Neural cell (in vitro differentiated cells): ENCODE results near the gene MUC5B. TPM values are rescaled to one million over a fixed set of nuclear protein-coding genes. Genes with fewer than 3 reads are reported as not detected.

Experiments
- H2AFZ ChIP-seq: fragments of 200-600, 300-800 bp; sonication (generic), shearing (Covaris generic); 2 replicates; pipeline ENCODE4 v1.6.0; 2014; ENCODE audit warnings: low read depth, mild to moderate bottlenecking, antibody characterized with exemption, low read length, moderate library complexity
- H3F3A ChIP-seq: fragments of 200-600 bp; shearing (Covaris generic); 2 replicates; pipeline ENCODE4 v1.6.1; 2016; ENCODE audit warnings: mild to moderate bottlenecking, moderate library complexity, mixed read lengths, antibody characterized with exemption, low read length; ENCODE audit not compliant: insufficient read depth, poor library complexity, severe bottlenecking
- H3K27ac ChIP-seq: fragments of 200-600, 300-800 bp; sonication (generic), shearing (Covaris generic); 2 replicates; pipeline ENCODE4 v1.5.1; 2014; ENCODE audit warnings: mild to moderate bottlenecking, low read length, moderate library complexity
- H3K27me3 ChIP-seq: fragments of 300-800, 200-600 bp; sonication (generic), shearing (Covaris generic); 2 replicates; pipeline ENCODE4 v1.6.0; 2014; ENCODE audit warnings: mild to moderate bottlenecking, low read depth, low read length, moderate library complexity; ENCODE audit not compliant: insufficient read depth
- H3K36me3 ChIP-seq: fragments of 300-800, 200-600 bp; sonication (generic), shearing (Covaris generic); 2 replicates; pipeline ENCODE4 v1.5.1; 2014; ENCODE audit warnings: mild to moderate bottlenecking, antibody characterized with exemption, low read length, moderate library complexity; ENCODE audit not compliant: insufficient read depth
- H3K4me2 ChIP-seq: fragments of 300-800, 200-600 bp; sonication (generic), shearing (Covaris generic); 2 replicates; pipeline ENCODE4 v1.6.0; 2014; ENCODE audit warnings: mild to moderate bottlenecking, low read length
- H3K4me3 ChIP-seq: fragments of 300-800, 200-600 bp; sonication (generic), shearing (Covaris generic); 2 replicates; pipeline ENCODE4 v1.5.1; 2014; ENCODE audit warnings: mild to moderate bottlenecking, low read length, moderate library complexity
- H3K79me2 ChIP-seq: fragments of 200-600 bp; shearing (Covaris generic); replicated peaks from 2 replicates; pipeline ENCODE4 v1.6.0; 2014; ENCODE audit warnings: mild to moderate bottlenecking, low read length, moderate library complexity; ENCODE audit not compliant: insufficient read depth
- H3K9ac ChIP-seq: fragments of 300-800, 200-600 bp; sonication (generic), shearing (Covaris generic); 2 replicates; pipeline ENCODE4 v1.6.1; 2016; ENCODE audit warnings: mild to moderate bottlenecking, low read length, mixed read lengths
- H3K9me2 ChIP-seq: fragments of 200-600 bp; shearing (Covaris generic); 2 replicates; pipeline ENCODE4 v1.6.1; 2016; ENCODE audit warnings: mild to moderate bottlenecking, low read length, mixed read lengths; ENCODE audit not compliant: insufficient read depth
- H3K9me3 ChIP-seq: fragments of 200-600, 300-800 bp; sonication (generic), shearing (Covaris generic); 2 replicates; pipeline ENCODE4 v1.6.1; 2016; ENCODE audit warnings: mild to moderate bottlenecking, mixed run types, low read length, moderate library complexity, mixed read lengths
- H4K20me1 ChIP-seq: fragments of 200-600 bp; shearing (Covaris generic); 2 replicates; pipeline ENCODE4 v1.6.1; 2016; ENCODE audit warnings: mild to moderate bottlenecking, mixed run types; ENCODE audit not compliant: insufficient read depth
- CTCF ChIP-seq: fragments of 450-650 bp; IDR thresholded peaks from 2 replicates; pipeline ENCODE4 v1.5.1; 2014; ENCODE audit warnings: antibody characterized with exemption, mild to moderate bottlenecking, moderate library complexity; ENCODE audit not compliant: poor library complexity, severe bottlenecking
- EP300 ChIP-seq: fragments of 450-650 bp; conservative IDR thresholded peaks from 2 replicates; pipeline ENCODE4 v1.6.1; 2014; ENCODE audit warnings: antibody characterized with exemption, mild to moderate bottlenecking, moderate library complexity; ENCODE audit not compliant: poor library complexity, severe bottlenecking
- EZH2 ChIP-seq: fragments of 200-600, 300-800 bp; shearing (Covaris generic), sonication (generic); IDR thresholded peaks from 2 replicates; pipeline ENCODE4 v1.6.1; 2014; ENCODE audit warnings: antibody characterized with exemption, low read length, borderline replicate concordance, mild to moderate bottlenecking; ENCODE audit not compliant: insufficient read depth, poor library complexity, severe bottlenecking
- MXI1 ChIP-seq: fragments of 450-650 bp; conservative IDR thresholded peaks from 2 replicates; pipeline ENCODE4 v1.6.1; 2014; ENCODE audit warnings: antibody characterized with exemption, mild to moderate bottlenecking; ENCODE audit not compliant: poor library complexity, severe bottlenecking
- POLR2AphosphoS5 ChIP-seq: IDR thresholded peaks from 2 replicates; pipeline ENCODE4 v1.6.1; 2012
- RAD21 ChIP-seq: fragments of 450-650 bp; conservative IDR thresholded peaks from 2 replicates; pipeline ENCODE4 v1.6.1; 2014; ENCODE audit warnings: antibody characterized with exemption, mild to moderate bottlenecking, moderate library complexity
- SMC3 ChIP-seq: fragments of 450-650 bp; conservative IDR thresholded peaks from 2 replicates; pipeline ENCODE4 v1.6.1; 2014; ENCODE audit warnings: antibody characterized with exemption, mild to moderate bottlenecking, moderate library complexity; ENCODE audit not compliant: poor library complexity
- TAF1 ChIP-seq: IDR thresholded peaks from 2 replicates; pipeline ENCODE4 v1.6.1; 2012; ENCODE audit warnings: low read depth
- polyA plus RNA-seq: library from polyadenylated mRNA; depleted of rRNA; stranded (reverse); fragments of >200 nt; gene quantifications from 2 replicates; pipeline ENCODE4 v1.2.3, GENCODE V29; 2014
- TF ChIP-seq, protein P1 (sequence below): IDR thresholded peaks from 2 replicates; pipeline ENCODE4 v1.6.1; 2012; ENCODE audit warnings: borderline replicate concordance

The MUC5B gene
- polyA plus RNA-seq, 1 donor from 2014 or later = not detected

DNA sequence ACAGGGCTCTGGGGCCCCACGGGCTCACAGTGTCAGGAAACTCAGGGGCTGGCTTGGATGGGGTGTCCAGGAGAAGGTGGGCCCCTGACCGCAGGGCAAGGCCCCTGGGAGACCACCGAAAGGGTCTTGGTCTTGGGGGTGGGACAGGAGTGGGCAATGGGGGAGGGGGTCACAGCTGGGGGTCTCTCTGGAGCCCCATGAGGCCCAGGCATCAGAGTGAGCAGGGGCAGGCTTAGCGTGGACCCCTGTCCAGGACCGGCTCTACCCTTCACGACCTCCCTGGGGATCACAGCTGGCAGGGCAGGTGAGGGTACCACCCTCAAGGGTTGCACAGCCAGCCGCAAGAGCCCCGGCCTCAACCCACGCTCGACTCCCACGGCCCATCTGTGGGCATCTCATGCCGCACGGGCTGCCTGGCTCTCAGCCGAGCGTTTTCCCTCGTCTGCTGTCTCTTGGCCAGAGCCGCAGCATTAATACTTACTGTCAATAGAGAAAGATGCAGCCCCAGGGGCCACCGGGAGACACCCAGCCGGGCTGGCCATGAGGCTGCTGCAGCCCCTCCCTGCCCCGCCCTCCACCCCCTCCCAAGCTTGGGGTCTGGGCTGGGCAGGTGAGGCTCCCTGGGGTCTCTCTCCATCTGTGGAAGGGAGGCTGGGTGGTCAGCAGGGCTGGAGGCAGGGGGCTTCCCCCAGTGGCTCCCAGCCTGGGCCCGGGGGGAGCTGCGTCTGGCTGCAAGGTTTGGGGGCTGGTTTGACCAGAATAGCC, 662 bp downstream of the MUC5B start:
- Histone ChIP-seq H3K9ac (no peak overlapping the region), H3F3A (no peaks in the 10 kb centered on the region), H3K36me3 (no peaks in the 10 kb centered on the region), H3K9me3 (no peaks in the 10 kb centered on the region), H3K79me2 (no peaks in the 10 kb centered on the region), H2AFZ (no peak overlapping the region), H3K4me3 (no peak overlapping the region), H4K20me1 (no peaks in the 10 kb centered on the region), H3K4me2 (no peak overlapping the region), H3K27ac (no peak overlapping the region), H3K9me2 (no peaks in the 10 kb centered on the region), H3K27me3 (no peaks in the 10 kb centered on the region)
- no peak for TF ChIP-seq SMC3
- TF ChIP-seq POLR2AphosphoS5 = no peak
- no peak for TF ChIP-seq CTCF
- TF ChIP-seq TAF1 = no peak
- no peak for TF ChIP-seq RAD21
- no peak for TF ChIP-seq EZH2
- TF ChIP-seq, protein P1, sequence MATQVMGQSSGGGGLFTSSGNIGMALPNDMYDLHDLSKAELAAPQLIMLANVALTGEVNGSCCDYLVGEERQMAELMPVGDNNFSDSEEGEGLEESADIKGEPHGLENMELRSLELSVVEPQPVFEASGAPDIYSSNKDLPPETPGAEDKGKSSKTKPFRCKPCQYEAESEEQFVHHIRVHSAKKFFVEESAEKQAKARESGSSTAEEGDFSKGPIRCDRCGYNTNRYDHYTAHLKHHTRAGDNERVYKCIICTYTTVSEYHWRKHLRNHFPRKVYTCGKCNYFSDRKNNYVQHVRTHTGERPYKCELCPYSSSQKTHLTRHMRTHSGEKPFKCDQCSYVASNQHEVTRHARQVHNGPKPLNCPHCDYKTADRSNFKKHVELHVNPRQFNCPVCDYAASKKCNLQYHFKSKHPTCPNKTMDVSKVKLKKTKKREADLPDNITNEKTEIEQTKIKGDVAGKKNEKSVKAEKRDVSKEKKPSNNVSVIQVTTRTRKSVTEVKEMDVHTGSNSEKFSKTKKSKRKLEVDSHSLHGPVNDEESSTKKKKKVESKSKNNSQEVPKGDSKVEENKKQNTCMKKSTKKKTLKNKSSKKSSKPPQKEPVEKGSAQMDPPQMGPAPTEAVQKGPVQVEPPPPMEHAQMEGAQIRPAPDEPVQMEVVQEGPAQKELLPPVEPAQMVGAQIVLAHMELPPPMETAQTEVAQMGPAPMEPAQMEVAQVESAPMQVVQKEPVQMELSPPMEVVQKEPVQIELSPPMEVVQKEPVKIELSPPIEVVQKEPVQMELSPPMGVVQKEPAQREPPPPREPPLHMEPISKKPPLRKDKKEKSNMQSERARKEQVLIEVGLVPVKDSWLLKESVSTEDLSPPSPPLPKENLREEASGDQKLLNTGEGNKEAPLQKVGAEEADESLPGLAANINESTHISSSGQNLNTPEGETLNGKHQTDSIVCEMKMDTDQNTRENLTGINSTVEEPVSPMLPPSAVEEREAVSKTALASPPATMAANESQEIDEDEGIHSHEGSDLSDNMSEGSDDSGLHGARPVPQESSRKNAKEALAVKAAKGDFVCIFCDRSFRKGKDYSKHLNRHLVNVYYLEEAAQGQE = no peak
- no peak for TF ChIP-seq EP300
- no peak for TF ChIP-seq MXI1

- Histone ChIP-seq H4K20me1 (no peaks in the 10 kb centered on the region), H3K9me3 (no peaks in the 10 kb centered on the region), H3K4me2 (no peak overlapping the region), H3K79me2 (no peaks in the 10 kb centered on the region), H3K27ac (no peak overlapping the region), H3K4me3 (no peak overlapping the region), H2AFZ (no peak overlapping the region), H3K9ac (no peak overlapping the region), H3K36me3 (no peaks in the 10 kb centered on the region), H3K27me3 (no peaks in the 10 kb centered on the region), H3K9me2 (no peaks in the 10 kb centered on the region), H3F3A (no peaks in the 10 kb centered on the region)
- no peak for TF ChIP-seq MXI1
- no peak for TF ChIP-seq RAD21
- TF ChIP-seq TAF1 = no peak
- TF ChIP-seq CTCF = no peak
- TF ChIP-seq SMC3 = no peak
- TF ChIP-seq EP300 = no peak
- TF ChIP-seq, protein P1 = no peak
- no peak for TF ChIP-seq POLR2AphosphoS5
- no peak for TF ChIP-seq EZH2
These were observed 1.2 kb downstream of the MUC5B start for GRCh38 chr11:1224111-1224490.
